K562 (cell line): Measurements from ENCODE around the gene DNMBP.
"Not testable (repeated sequence)": the region's sequence is repeated elsewhere in the genome, so short reads cannot be mapped to it uniquely, and the experiment has no call there.

Experiments
- GABPA ChIP-seq: fragments of 200-800 bp; sonication (Bioruptor generic); conservative IDR thresholded peaks from 2 replicates; pipeline ENCODE4 v1.6.1; 2016; ENCODE audit warnings: low read depth, missing genetic modification characterization, missing compliant biosample characterization
- HDAC2 ChIP-seq: fragments of 450-650 bp; IDR thresholded peaks from 2 replicates; pipeline ENCODE4 v1.6.1; 2016; ENCODE audit warnings: mild to moderate bottlenecking
- PCBP2 ChIP-seq: fragments of 200-400 bp; formaldehyde crosslinking; IDR thresholded peaks from 2 replicates; pipeline ENCODE4 v1.6.1; 2018; ENCODE audit warnings: low read length, low read depth, mild to moderate bottlenecking, moderate library complexity; ENCODE audit not compliant: poor library complexity, severe bottlenecking
- POLR2A ChIP-seq: fragments of 450-650 bp; conservative IDR thresholded peaks from 2 replicates; pipeline ENCODE4 v1.6.1; 2016
- PRPF4 ChIP-seq: fragments of 200-400 bp; formaldehyde crosslinking; IDR thresholded peaks from one replicate; pipeline ENCODE4 v1.6.1; 2017; ENCODE audit warnings: low read length, low read depth, mild to moderate bottlenecking; ENCODE audit not compliant: insufficient read depth, poor library complexity, severe bottlenecking
- SAFB2 ChIP-seq: fragments of 200-400 bp; formaldehyde crosslinking; IDR thresholded peaks from 2 replicates; pipeline ENCODE4 v1.6.1; 2018; ENCODE audit warnings: borderline replicate concordance, low read length, low read depth, moderate library complexity; ENCODE audit not compliant: severe bottlenecking
- SMC3 ChIP-seq: conservative IDR thresholded peaks from 2 replicates; pipeline ENCODE4 v1.6.1; 2011; ENCODE audit warnings: low read depth, low read length, improper control_type of control experiment; ENCODE audit not compliant: insufficient read depth
- TAF1 ChIP-seq: IDR thresholded peaks from 2 replicates; pipeline ENCODE4 v1.6.1; 2011; ENCODE audit warnings: mild to moderate bottlenecking, low read length, moderate library complexity; ENCODE audit not compliant: insufficient read depth, control insufficient read depth, severe bottlenecking; ENCODE audit errors: extremely low read depth
- THAP7 ChIP-seq: fragments of 250-450 bp; sonication (Bioruptor Pico); IDR thresholded peaks from 2 replicates; pipeline ENCODE4 v1.5.0; 2021

- not testable (repeated sequence) for TF ChIP-seq GABPA (tag); SMC3; THAP7; HDAC2; SAFB2; POLR2A; PCBP2; PRPF4; TAF1
Observed at GRCh38 chr10:99895066-99895465, 114.7 kb downstream of the DNMBP start.
